GM12872 (cell line): Measurements from ENCODE around the gene TUSC2.

Experiments used
- TF ChIP-seq, protein P1 (sequence below): IDR thresholded peaks from 3 replicates; pipeline ENCODE4 v1.5.1; 2011; ENCODE audit warnings: low read depth, mild to moderate bottlenecking, low read length, moderate library complexity; ENCODE audit not compliant: insufficient read depth

TUSC2 gene

DNA sequence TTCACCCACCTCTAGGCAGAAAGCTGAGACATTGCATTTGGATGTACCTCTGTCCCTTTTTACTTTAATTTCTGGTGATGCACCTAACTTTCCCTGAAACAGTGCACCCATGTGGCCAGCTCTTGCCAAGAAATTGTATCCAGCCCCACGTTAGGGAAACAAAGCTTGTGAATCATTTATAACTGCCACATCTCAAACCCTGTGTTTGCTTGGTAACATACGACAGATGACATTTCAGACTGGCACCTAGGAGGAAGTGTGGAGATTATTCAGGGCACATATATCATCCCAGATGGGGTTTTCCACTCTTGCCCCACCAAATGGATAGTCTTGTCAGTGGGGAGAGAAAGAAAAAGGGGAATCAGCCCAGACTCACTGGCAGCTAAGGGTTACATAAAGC is 24.8 kb upstream of the TUSC2 start:
- TF ChIP-seq, protein P1, sequence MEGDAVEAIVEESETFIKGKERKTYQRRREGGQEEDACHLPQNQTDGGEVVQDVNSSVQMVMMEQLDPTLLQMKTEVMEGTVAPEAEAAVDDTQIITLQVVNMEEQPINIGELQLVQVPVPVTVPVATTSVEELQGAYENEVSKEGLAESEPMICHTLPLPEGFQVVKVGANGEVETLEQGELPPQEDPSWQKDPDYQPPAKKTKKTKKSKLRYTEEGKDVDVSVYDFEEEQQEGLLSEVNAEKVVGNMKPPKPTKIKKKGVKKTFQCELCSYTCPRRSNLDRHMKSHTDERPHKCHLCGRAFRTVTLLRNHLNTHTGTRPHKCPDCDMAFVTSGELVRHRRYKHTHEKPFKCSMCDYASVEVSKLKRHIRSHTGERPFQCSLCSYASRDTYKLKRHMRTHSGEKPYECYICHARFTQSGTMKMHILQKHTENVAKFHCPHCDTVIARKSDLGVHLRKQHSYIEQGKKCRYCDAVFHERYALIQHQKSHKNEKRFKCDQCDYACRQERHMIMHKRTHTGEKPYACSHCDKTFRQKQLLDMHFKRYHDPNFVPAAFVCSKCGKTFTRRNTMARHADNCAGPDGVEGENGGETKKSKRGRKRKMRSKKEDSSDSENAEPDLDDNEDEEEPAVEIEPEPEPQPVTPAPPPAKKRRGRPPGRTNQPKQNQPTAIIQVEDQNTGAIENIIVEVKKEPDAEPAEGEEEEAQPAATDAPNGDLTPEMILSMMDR = peak; percentile 31; the same call in 2 of the 3 replicates

DNA sequence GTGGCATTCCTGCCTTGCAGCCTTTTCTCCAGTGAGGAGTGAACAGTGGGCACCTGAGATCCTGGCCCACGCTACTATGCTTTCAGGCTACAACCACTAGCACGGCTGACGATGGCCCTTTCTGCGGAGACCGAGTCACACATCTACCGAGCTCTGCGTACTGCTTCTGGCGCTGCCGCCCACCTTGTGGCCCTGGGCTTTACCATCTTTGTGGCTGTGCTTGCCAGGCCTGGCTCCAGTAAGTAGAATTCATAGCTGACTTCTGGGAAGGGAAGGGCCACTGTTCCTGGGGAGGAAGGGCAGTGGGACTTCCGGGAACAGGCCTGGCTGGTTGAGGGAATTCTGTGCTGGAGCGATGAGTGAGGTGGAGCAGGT is 23.3 kb upstream of the TUSC2 start:
- TF ChIP-seq, protein P1 = no peak

GRCh38 chr3:50350527-50351322 is 22.7 kb upstream of the TUSC2 start, which contains the start of the genes CYB561D2 and NPRL2:
Gene CYB561D2 (plus strand): TSS chr3:50350862. CDS start chr3:50351434, 572 bp downstream.
Gene NPRL2 (minus strand): TSS chr3:50350775. CDS start chr3:50350652, 123 bp downstream.
- TF ChIP-seq, protein P1 = no peak

- TF ChIP-seq, protein P1 = no peak
Observed at GRCh38 chr3:50350213-50350526, 22.1 kb upstream of the TUSC2 start.

DNA sequence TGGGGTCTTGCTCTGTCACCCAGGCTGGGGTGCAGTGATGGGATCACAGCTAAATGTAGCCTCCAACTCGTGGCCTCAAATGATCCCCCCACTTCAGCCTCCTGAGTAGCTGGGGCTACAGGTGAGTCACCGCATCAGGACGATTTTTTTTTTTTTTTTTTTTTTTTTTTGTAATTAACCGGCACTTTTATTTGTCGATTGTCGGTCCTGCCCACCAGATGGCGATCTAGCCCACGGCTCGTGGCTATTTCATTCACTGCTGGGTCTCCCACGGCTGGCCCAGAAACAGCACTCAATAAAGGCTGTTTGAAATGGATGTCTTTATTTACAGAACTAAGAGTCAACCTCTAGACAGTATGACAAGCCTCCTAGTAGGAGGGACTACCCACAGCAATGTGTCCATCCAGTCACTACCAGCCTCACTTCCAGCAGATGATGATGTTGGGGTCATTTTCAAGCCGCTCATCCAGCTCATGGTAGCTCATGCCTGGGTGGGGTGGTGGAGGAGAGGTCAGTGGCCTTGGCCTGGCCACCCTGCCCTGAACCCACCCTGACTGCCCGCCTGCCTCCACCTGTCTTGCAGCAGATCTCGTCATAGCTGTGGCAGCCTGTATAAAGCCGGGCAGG is 19.3 kb upstream of the TUSC2 start:
- TF ChIP-seq, protein P1 = peak; percentile 66

- TF ChIP-seq, protein P1 = no peak
Observed at GRCh38 chr3:50345586-50346234, 17.7 kb upstream of the TUSC2 start, which contains the start of gene ZMYND10. Gene ZMYND10 (minus strand): TSS chr3:50345732. CDS start chr3:50345579, 153 bp downstream.

DNA sequence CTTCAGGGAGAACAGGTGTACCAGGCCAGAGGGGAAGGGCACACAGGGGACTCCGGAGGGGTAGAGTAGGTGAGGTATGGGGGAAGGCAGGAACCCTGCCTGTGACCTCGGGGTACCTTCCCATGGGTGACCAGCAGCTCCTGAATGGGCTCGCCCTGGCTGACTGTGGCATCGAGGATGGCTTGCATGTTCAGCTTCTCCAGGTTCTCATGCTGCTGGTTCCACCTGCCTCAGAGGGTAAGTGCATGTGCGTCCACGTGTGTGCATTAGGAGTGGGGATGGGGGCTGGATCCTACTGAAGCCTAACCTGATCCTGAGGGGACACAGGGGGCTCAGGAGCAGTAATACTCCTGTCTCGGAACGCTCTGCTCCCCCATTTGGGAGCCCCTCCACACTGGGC is 17.0 kb upstream of the TUSC2 start:
- TF ChIP-seq, protein P1 = no peak
